HEK293 (cell line): Measurements from ENCODE around the gene SMIM26.

Experiments used
- CTCF ChIA-PET: fragments of 350-600 bp; formaldehyde crosslinking; extraction: SDS; loops from one replicate; lab custom pipeline; 2021; ENCODE audit warnings: antibody characterized with exemption; lab: Yijun Ruan, JAX
- POLR2A ChIA-PET: fragments of 300-600 bp; formaldehyde crosslinking; extraction: SDS; loops from one replicate; lab custom pipeline; 2020; ENCODE audit warnings: antibody characterized with exemption, inconsistent platforms; lab: Yijun Ruan, JAX
- H3K27ac ChIP-seq: fragments of 200-500 bp; sonication (Bioruptor generic); 2 replicates; pipeline ENCODE4 v1.5.1; 2014; ENCODE audit warnings: low read depth, low read length, control low read depth, inconsistent platforms; ENCODE audit errors: extremely low read depth
- H3K36me3 ChIP-seq, 2 experiments: fragments of 200-500 bp in 1 of 2; sonication (Bioruptor generic) in 1 of 2; 1 replicate in 1 of 2; 2 replicates in 1 of 2; pipeline ENCODE4 v1.5.1; 2014 to 2017; ENCODE audit warnings: inconsistent platforms in 2 of 2, low read length in 2 of 2; ENCODE audit not compliant: control insufficient read depth in 2 of 2, insufficient read depth in 1 of 2
- H3K4me1 ChIP-seq: fragments of 200-500 bp; sonication (Bioruptor generic); 2 replicates; pipeline ENCODE4 v1.5.1; 2014; ENCODE audit warnings: mild to moderate bottlenecking, low read length, inconsistent platforms; ENCODE audit not compliant: control insufficient read depth, insufficient read depth
- H3K4me3 ChIP-seq: 2 replicates; pipeline ENCODE4 v1.5.1; 2011; ENCODE audit warnings: low read depth, mild to moderate bottlenecking, control low read depth, low read length, moderate library complexity
- H3K9me3 ChIP-seq: fragments of 200-500 bp; sonication (Bioruptor generic); 2 replicates; pipeline ENCODE4 v1.5.1; 2014; ENCODE audit warnings: low read depth, low read length, inconsistent platforms; ENCODE audit not compliant: control insufficient read depth, insufficient read depth
- CTCF ChIP-seq: fragments of 450-650 bp; formaldehyde crosslinking; IDR thresholded peaks from 2 replicates; pipeline ENCODE4 v1.5.1; 2016; ENCODE audit warnings: missing biosample characterization, missing genetic modification characterization
- KLF10 ChIP-seq: fragments of 450-650 bp; IDR thresholded peaks from 2 replicates; pipeline ENCODE4 v1.5.1; 2018; ENCODE audit warnings: missing biosample characterization, mild to moderate bottlenecking, missing genetic modification characterization
- KLF17 ChIP-seq: fragments of 450-650 bp; formaldehyde crosslinking; IDR thresholded peaks from 2 replicates; pipeline ENCODE4 v1.5.1; 2016; ENCODE audit warnings: missing biosample characterization, missing genetic modification characterization
- KLF9 ChIP-seq: fragments of 450-650 bp; formaldehyde crosslinking; IDR thresholded peaks from 2 replicates; pipeline ENCODE4 v1.5.1; 2016; ENCODE audit warnings: missing biosample characterization, missing genetic modification characterization, low read depth
- PRDM10 ChIP-seq: fragments of 450-650 bp; formaldehyde crosslinking; IDR thresholded peaks from 2 replicates; pipeline ENCODE4 v1.5.1; 2016; ENCODE audit warnings: missing biosample characterization, missing genetic modification characterization
- SCRT1 ChIP-seq: fragments of 450-650 bp; formaldehyde crosslinking; IDR thresholded peaks from 2 replicates; pipeline ENCODE4 v1.5.1; 2016; ENCODE audit warnings: missing biosample characterization, missing genetic modification characterization, borderline replicate concordance
- WT1 ChIP-seq: fragments of 450-650 bp; formaldehyde crosslinking; IDR thresholded peaks from 2 replicates; pipeline ENCODE4 v1.5.1; 2016; ENCODE audit warnings: missing biosample characterization, missing genetic modification characterization
- ZBTB17 ChIP-seq: fragments of 450-650 bp; formaldehyde crosslinking; IDR thresholded peaks from 2 replicates; pipeline ENCODE4 v1.5.1; 2016; ENCODE audit warnings: missing biosample characterization, missing genetic modification characterization
- ZBTB26 ChIP-seq: fragments of 450-650 bp; formaldehyde crosslinking; optimal IDR thresholded peaks from 2 replicates; pipeline ENCODE3; 2016; ENCODE audit warnings: missing biosample characterization, mild to moderate bottlenecking, missing genetic modification characterization
- ZEB2 ChIP-seq: fragments of 450-650 bp; formaldehyde crosslinking; IDR thresholded peaks from 2 replicates; pipeline ENCODE4 v1.5.1; 2016; ENCODE audit warnings: missing biosample characterization, missing genetic modification characterization
- ZFP3 ChIP-seq: fragments of 450-650 bp; formaldehyde crosslinking; IDR thresholded peaks from 2 replicates; pipeline ENCODE4 v1.5.1; 2016; ENCODE audit warnings: low read depth, missing biosample characterization, missing genetic modification characterization
- ZNF175 ChIP-seq: fragments of 450-650 bp; formaldehyde crosslinking; IDR thresholded peaks from 2 replicates; pipeline ENCODE4 v1.5.1; 2016; ENCODE audit warnings: missing biosample characterization, missing genetic modification characterization
- ZNF362 ChIP-seq: fragments of 450-650 bp; formaldehyde crosslinking; IDR thresholded peaks from 2 replicates; pipeline ENCODE4 v1.5.1; 2016; ENCODE audit warnings: missing biosample characterization, missing genetic modification characterization
- ZNF426 ChIP-seq: fragments of 450-650 bp; formaldehyde crosslinking; IDR thresholded peaks from 2 replicates; pipeline ENCODE4 v1.5.1; 2017; ENCODE audit warnings: missing biosample characterization, missing genetic modification characterization, mild to moderate bottlenecking, inconsistent platforms, moderate library complexity
- ZNF513 ChIP-seq: fragments of 450-650 bp; IDR thresholded peaks from 2 replicates; pipeline ENCODE4 v1.5.1; 2018; ENCODE audit warnings: missing biosample characterization, missing genetic modification characterization
- ZNF571 ChIP-seq: fragments of 450-650 bp; formaldehyde crosslinking; IDR thresholded peaks from 2 replicates; pipeline ENCODE4 v1.5.0; 2017; ENCODE audit warnings: missing biosample characterization, missing genetic modification characterization
- ZNF600 ChIP-seq: fragments of 450-650 bp; formaldehyde crosslinking; IDR thresholded peaks from 2 replicates; pipeline ENCODE4 v1.5.1; 2016; ENCODE audit warnings: missing biosample characterization, missing genetic modification characterization
- ZNF639 ChIP-seq: fragments of 450-650 bp; formaldehyde crosslinking; IDR thresholded peaks from 2 replicates; pipeline ENCODE4 v1.5.1; 2016; ENCODE audit warnings: missing biosample characterization, missing genetic modification characterization
- ZNF692 ChIP-seq: fragments of 450-650 bp; formaldehyde crosslinking; IDR thresholded peaks from 2 replicates; pipeline ENCODE4 v1.5.1; 2016; ENCODE audit warnings: missing biosample characterization, missing genetic modification characterization
- ZNF76 ChIP-seq: fragments of 450-650 bp; formaldehyde crosslinking; IDR thresholded peaks from 2 replicates; pipeline ENCODE4; 2016; ENCODE audit warnings: low read depth, missing biosample characterization, missing genetic modification characterization, borderline replicate concordance
- ZNF792 ChIP-seq: fragments of 450-650 bp; formaldehyde crosslinking; IDR thresholded peaks from 2 replicates; pipeline ENCODE4 v1.5.1; 2016; ENCODE audit warnings: missing biosample characterization, missing genetic modification characterization

Gene SMIM26

GRCh38 chr20:18587665-18588573 lies 20.7 kb downstream of the SMIM26 start, which contains the start of gene DTD1 (continued):
- TF ChIP-seq WT1 (no peak; the same call in 1 of the 2 replicates), ZNF692 (peak; percentile 52; the same call in 1 of the 2 replicates), ZNF600 (tag by site-specific recombination) (peak; percentile 57), ZBTB17 (tag by site-specific recombination) (peak; percentile 54), PRDM10 (tag by site-specific recombination) (peak; percentile 57), ZNF175 (no peak), SCRT1 (tag by site-specific recombination) (peak; percentile 68; the same call in 1 of the 2 replicates), KLF10 (peak; percentile 85), ZFP3 (tag by site-specific recombination) (no peak), ZNF513 (peak; percentile 36; the same call in 1 of the 2 replicates), ZNF571 (tag by site-specific recombination) (no peak), KLF9 (tag by site-specific recombination) (peak; percentile 100), ZNF426 (tag by site-specific recombination) (no peak), ZNF792 (no peak), ZEB2 (tag by site-specific recombination) (no peak), ZNF76 (tag by site-specific recombination) (0 out of 2 replicates have a peak, but pooled peaks have one; percentile 20), ZNF362 (no peak)

GRCh38 chr20:18588574-18588933 lies 21.3 kb downstream of the SMIM26 start:
- Histone ChIP-seq H3K27ac (no peak overlapping the region), H3K4me3 (peak overlapping the region; percentile 85), H3K9me3 (no peaks in the 10 kb centered on the region), H3K4me1 (no peaks in the 10 kb centered on the region), H3K36me3 (no peaks in the 10 kb centered on the region)
- POLR2A ChIA-PET: no interaction called here
- CTCF ChIA-PET: interaction anchor here (0.6 to 1.8 kb wide), 9 partner anchors 12 to 1437 kb away, joined by 3 to 6 read pairs (median 3); no protein-coding TSS in a partner anchor
- TF ChIP-seq CTCF (peak; percentile 38; the same call in 1 of the 2 replicates), ZNF639 (peak; percentile 20; the same call in 1 of the 2 replicates), KLF17 (tag by site-specific recombination) (no peak), ZBTB26 (peak; percentile 2)
